Astrocyte (in vitro differentiated cells and primary cell): ENCODE data around the gene BEX1.
"Not testable (repeated sequence)": the region's sequence is repeated elsewhere in the genome, so short reads cannot be mapped to it uniquely, and the experiment has no call there.

ENCODE experiments used
- EZH2 ChIP-seq: IDR thresholded peaks from 2 replicates; pipeline ENCODE4 v1.6.1; 2012; ENCODE audit warnings: mild to moderate bottlenecking, low read length, inconsistent platforms; ENCODE audit not compliant: insufficient read depth
- TF ChIP-seq, protein P1 (sequence below): IDR thresholded peaks from 2 replicates; pipeline ENCODE4 v1.5.1; 2011; ENCODE audit warnings: low read depth, mild to moderate bottlenecking, inconsistent platforms, low read length, moderate library complexity; ENCODE audit not compliant: insufficient read depth

DNA sequence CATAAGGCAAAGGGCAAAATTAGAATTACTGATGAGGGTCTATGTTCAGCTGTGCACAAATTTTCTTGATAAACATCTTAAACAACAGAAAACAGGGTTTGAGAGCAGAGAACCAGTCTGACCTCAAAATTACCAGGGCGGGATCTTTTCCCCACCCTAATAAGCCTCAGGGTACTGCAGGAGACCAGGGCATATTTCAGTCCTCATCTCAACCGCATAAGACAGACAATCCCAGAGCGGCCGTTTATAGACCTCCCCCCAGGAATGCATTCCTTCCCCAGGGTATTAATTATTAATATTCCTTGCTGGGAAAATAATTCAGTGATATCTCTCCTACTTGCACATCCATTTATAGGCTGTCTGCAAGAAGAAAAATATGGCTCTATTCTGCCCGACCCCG lies 45.5 kb upstream of the BEX1 start:
- TF ChIP-seq EZH2: not testable (repeated sequence)
- TF ChIP-seq, protein P1, sequence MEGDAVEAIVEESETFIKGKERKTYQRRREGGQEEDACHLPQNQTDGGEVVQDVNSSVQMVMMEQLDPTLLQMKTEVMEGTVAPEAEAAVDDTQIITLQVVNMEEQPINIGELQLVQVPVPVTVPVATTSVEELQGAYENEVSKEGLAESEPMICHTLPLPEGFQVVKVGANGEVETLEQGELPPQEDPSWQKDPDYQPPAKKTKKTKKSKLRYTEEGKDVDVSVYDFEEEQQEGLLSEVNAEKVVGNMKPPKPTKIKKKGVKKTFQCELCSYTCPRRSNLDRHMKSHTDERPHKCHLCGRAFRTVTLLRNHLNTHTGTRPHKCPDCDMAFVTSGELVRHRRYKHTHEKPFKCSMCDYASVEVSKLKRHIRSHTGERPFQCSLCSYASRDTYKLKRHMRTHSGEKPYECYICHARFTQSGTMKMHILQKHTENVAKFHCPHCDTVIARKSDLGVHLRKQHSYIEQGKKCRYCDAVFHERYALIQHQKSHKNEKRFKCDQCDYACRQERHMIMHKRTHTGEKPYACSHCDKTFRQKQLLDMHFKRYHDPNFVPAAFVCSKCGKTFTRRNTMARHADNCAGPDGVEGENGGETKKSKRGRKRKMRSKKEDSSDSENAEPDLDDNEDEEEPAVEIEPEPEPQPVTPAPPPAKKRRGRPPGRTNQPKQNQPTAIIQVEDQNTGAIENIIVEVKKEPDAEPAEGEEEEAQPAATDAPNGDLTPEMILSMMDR: not testable (repeated sequence)
